ENCODE measurements around the gene SNX12.
A peak's percentile ranks its signal among the peaks of the same experiment; 100 is the strongest.

- no peak for TF ChIP-seq POLR2AphosphoS5 (IDR thresholded peaks at IDR 0.05; ENCODE audit: low read depth)
- TF ChIP-seq CTCF (IDR thresholded peaks at IDR 0.05; ENCODE audit: insufficient read depth, low read length): peak; percentile 32
- no peak for TF ChIP-seq REST (IDR thresholded peaks at IDR 0.05; ENCODE audit: insufficient replicate concordance, low read depth)
- no peak for TF ChIP-seq GABPA (IDR thresholded peaks at IDR 0.05; ENCODE audit: low read depth)
- peak; percentile 53; the same call in 1 of the 2 replicates for TF ChIP-seq SPI1 (IDR thresholded peaks at IDR 0.05; ENCODE audit: borderline replicate concordance, low read depth)
Observed at GRCh38 chrX:71098302-71098701, 30.2 kb upstream of the SNX12 start.

All from HL-60 (cell line).